NCI-H510A (cell line): ENCODE measurements around the gene FBLN7.
"Not testable (repeated sequence)": the region's sequence is repeated elsewhere in the genome, so short reads cannot be mapped to it uniquely, and the experiment has no call there.

Source experiments
- DNase-seq: peaks from one replicate; lab custom pipeline; 2025; lab: John Stamatoyannopoulos, UW

The FBLN7 gene

DNA sequence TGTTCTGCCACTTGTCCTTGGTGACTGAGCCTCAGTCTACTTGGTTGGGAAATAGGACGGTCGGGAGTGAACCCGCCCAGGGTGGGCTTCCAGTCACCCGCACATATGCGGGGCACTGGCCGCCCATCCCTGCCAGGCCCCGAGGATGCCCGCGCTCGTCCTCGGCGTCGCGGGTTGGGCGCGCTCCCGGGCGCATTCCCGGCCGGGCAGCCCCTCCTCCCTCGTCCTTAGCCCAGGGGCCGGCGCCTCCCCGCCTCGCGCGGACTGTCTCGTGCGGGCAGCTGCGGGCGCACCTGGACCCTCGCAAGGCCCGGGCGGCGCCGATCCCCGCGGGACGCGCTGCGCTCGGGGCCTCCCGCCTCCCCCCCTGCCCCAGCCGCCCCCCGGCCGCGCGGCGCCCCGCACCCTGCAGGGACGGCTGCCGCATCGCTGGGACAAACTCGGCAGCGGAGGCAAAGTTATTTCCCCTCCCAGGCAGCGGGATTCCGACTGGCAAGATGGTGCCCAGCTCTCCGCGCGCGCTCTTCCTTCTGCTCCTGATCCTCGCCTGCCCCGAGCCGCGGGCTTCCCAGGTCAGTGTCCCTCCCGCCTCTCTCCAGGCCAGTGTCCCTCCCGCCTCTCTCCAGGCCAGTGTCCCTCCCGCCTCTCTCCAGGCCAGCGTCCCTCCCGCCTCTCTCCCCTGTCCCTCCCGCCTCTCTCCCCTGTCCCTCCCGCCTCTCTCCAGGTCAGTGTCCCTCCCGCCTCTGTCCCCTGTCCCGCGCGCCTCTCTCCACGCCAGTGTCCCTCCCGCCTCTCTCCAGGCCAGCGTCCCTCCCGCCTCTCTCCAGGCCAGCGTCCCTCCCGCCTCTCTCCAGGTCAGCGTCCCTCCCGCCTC lies at the start of gene FBLN7:
FBLN7 (plus strand) TSS at position 227 of the 874 bp plus-strand sequence; CDS start at position 498, 271 bp downstream.
- DNase-seq, result peak; percentile 54

DNA sequence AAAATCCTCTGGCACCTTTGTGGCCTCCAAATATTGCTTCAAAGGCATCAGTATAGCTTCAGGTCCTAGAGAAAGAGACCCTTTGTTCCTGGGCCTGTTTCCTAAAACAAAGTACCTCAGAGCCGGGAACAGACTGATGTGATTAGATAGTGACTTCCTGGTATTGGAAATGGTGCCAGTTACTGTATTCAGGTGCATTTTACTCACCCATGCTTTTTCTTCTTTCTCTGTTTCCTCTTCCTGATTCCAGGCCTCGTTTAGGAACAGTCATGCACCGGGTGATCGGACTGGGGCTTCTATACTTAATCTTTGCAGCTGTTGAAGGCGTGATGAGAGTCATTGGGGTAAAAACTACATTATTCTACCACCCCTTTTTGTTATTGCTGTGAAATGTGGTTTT lies 48.8 kb upstream of the FBLN7 start:
- no peak for DNase-seq

DNA sequence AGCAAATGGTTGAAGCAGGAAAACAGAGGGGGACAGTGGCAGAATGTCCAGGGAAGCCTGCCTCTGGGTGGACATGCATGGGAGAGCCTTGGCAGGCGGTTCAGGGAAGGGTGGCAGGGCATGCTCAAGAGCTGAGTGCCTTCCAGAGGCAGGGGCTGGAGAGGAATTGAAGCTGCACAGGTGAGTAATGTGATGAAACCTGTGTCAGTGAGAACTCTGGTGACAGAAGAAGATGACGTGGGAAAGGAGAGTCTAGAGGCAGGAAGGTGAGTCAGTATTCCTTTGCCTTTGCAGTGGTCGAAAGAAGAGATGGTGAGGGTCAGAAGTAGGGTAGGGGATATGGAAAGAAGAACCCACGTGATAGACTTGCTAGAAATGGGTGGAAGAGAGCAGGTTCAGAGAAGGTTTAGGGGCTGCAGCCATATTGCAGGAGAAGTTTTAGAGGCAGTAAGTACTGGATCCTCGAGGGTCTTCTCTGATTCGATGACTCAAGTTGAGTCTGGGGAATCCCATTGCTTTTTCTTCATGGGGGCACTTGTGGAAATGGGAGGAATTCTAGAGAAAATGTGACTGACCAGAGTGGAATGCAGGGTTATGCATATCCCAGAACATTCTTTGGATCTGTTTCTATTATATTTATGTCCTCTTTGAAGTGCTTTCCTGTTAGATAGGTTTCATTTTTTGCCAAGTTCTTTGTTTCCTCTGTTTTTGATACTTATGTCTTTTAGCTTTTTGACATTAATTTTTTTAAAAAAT lies 45.7 kb upstream of the FBLN7 start:
- DNase-seq, result no peak

DNA sequence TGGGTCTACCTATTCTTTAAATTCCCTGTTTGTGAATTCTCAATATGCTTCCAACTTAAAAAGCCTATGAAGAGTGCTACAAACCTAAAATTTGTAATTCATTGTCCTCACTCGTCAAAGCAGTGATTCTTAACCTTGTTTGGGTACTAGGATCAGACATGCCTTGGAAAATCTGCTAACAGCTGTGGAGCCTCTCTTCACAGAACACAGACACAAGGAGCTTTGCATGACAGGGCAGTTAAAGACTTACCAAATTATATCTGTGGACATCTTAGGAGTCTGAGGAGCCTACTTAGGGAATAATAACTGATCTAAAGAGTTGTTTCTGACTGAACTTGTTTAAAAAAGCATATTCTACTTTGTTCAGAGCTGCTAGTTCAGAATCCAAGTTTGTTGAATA lies 45.0 kb upstream of the FBLN7 start:
- no peak for DNase-seq

- DNase-seq, result no peak
These were observed 42.5 kb upstream of the FBLN7 start for GRCh38 chr2:112095681-112096080.

DNA sequence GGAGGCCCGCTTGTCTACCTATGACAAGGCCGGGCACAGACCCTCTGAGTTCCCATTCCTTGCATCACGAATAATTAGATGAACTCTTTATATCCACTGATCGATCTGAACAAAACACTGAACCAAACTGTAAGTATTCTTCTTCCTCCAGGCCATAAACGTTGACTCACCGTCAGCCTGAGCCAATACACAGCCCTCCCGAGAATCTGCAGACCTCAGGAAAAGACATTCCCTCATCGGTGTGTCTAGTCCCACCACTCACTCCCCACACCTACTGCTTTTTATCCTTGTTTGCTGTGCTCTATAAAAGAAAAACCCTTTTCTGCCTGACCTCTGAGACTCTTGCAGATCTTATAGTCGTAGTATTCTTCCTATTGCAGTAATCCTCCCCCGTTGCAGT lies 42.1 kb upstream of the FBLN7 start:
- DNase-seq, result no peak

DNA sequence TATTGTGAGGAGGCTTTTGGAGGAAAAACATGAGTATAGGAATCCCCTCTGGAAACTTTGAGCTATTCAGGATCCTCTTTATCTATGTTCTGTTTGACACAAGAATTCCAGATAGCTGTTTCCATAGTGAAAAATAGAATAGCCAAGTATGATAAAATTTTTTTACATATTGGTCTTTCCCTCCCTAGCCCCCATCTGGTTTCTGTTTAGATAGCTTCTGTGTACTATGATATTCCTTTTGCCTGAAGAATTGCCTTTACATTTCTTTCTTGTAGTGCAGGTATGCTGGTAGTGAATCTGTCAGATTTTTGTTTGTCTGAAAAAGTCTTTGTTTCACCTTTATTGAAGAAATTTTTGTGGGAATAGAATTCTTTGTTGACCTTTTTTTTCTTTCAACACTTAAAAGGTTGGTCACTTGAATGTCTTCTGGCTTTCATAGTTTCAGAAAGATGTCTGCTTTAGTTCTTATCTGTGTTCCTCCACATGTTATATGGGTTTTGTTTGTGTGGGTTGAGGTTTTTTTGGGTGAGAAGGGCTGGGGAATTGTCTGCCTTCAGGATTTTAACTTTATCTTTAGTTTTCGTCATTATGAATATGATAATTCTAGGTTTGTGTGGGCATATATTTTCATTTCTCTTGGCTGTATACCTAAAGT lies 29.9 kb upstream of the FBLN7 start:
- no peak for DNase-seq

GRCh38 chr2:112109278-112109677 lies 28.9 kb upstream of the FBLN7 start:
- DNase-seq, result no peak

DNA sequence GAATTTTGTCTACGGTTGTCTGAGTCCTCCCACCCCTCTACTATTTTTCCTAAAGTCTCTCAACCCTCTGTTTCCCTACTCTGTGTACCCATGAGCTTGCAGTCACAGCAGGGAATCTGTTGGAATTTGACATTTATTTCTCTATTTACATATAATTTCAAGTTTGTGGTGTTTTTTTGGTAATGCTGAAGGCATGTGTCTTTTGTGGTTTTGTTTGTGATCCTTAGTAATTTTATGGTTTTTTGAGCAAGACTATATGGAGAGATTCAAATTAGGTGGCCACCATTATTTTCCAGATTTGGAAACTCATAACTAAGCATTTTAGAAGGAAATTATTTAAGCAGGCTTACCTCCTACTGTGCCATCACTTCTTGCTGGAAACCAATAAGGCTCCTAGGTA lies 27.2 kb upstream of the FBLN7 start:
- DNase-seq, result no peak

- not testable (repeated sequence) for DNase-seq
These were observed 24.8 kb upstream of the FBLN7 start for GRCh38 chr2:112113354-112113753.

GRCh38 chr2:112118148-112118547 lies 20.0 kb upstream of the FBLN7 start:
- no peak for DNase-seq

GRCh38 chr2:112121682-112122254 lies 16.4 kb upstream of the FBLN7 start:
- peak; percentile 8 for DNase-seq

DNA sequence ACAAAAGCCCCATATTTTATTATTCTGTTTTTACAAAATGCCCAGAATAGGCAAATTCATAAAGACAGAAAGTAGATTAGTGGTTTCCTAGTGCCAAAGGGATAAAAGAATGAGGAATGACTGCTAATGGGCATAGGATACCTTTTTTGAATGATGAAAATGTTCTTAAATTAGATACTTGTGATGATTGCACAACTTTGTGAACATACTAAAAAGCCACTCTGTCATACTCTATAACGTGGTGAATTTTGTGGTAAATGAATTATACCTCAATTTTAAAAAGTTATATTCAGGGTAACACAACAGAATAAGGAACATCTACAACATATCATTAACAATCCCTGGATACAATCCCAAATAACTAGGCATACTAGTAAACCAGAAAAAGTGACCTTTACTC lies 9.1 kb upstream of the FBLN7 start:
- no peak for DNase-seq

DNA sequence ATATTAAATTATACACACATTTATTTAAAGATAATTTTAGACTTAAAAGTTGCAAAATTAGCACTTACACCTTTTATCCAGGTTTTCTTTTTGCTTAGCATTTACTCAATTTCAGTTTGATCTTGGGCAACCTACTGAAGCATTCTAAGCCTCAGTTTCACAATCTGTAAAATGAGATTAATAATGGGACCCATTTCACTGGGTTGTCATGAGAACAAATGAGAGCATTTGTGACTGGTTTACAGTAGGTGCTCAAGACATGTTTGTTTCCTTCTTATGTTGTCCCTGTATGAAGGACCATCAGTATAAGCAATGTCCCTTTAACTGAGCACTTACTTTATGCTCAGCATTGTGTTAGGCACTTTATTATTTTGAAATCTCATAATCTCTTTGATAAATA lies 4.8 kb upstream of the FBLN7 start:
- DNase-seq, result no peak

DNA sequence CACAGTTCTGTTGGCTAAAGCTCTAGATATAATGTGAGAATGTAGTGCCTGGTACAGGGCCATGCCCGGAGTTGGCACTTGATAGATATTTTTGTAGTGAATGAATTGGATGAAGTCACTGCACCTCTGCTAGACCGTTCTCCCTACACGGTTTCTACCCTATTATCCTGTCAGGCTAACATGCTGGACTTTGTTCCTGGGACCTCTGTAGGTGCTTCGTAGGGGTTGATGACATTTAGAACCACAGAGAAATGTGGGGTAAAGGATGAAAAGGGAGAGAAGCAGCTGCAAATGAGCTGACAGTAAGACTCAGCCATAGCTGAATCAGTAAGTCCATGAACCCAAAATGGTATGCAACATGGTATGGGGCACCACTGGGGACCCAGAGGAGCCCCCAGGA lies 4.1 kb upstream of the FBLN7 start:
- DNase-seq, result no peak

GRCh38 chr2:112136096-112136495 lies 2.1 kb upstream of the FBLN7 start:
- no peak for DNase-seq

- DNase-seq, result peak; percentile 18
These were observed 548 bp upstream of the FBLN7 start for GRCh38 chr2:112137516-112138158.

GRCh38 chr2:112139033-112139614 lies 939 bp downstream of the FBLN7 start:
- DNase-seq, result not testable (repeated sequence)

- not testable (repeated sequence) for DNase-seq
These were observed 1.5 kb downstream of the FBLN7 start for GRCh38 chr2:112139661-112140204.

- no peak for DNase-seq
These were observed 2.1 kb downstream of the FBLN7 start for GRCh38 chr2:112140205-112140802.
